Prostate gland (tissue), 2 donors: Measurements from ENCODE around the gene LRBA. TPM values are rescaled to one million over a fixed set of nuclear protein-coding genes. Genes with fewer than 3 reads are reported as not detected.

Experiments used
- DNase-seq: peaks from one replicate; pipeline ENCODE4 v3.0.0-alpha.2; 2019; ENCODE audit warnings: low spot score
- H3K27ac ChIP-seq, 2 donors: fragments of 200-600 bp; sonication (generic); 2 replicates each; pipeline ENCODE4 v1.5.1; 2017 to 2019
- H3K27me3 ChIP-seq: fragments of 200-600 bp; sonication (generic); replicated peaks from 2 replicates; pipeline ENCODE4 v1.5.1; 2019; ENCODE audit not compliant: insufficient read depth
- H3K36me3 ChIP-seq, 2 donors: fragments of 200-600 bp; sonication (generic); 1 replicate in 1 of 2; 2 replicates in 1 of 2; pipeline versions ENCODE4 v1.5.1 to v1.8.1; 2017 to 2019
- H3K4me1 ChIP-seq: fragments of 200-600 bp; sonication (generic); replicated peaks from 2 replicates; pipeline ENCODE4 v1.5.1; 2019
- H3K4me3 ChIP-seq, 2 donors: fragments of 200-600 bp; sonication (generic); 2 replicates each; pipeline ENCODE4 v1.5.1; 2017 to 2019
- H3K9me3 ChIP-seq: fragments of 200-600 bp; sonication (generic); 2 replicates; pipeline ENCODE4 v1.5.1; 2017
- POLR2A ChIP-seq: fragments of 450-650 bp; IDR thresholded peaks from one replicate; pipeline ENCODE4 v1.6.1; 2016; ENCODE audit warnings: antibody characterized with exemption, mild to moderate bottlenecking
- POLR2AphosphoS5 ChIP-seq: sonication (generic); formaldehyde crosslinking; IDR thresholded peaks from one replicate; pipeline ENCODE4 v1.6.1; 2017; ENCODE audit warnings: antibody characterized with exemption
- WGBS: methylation state at CpG from one replicate; pipeline ENCODE4 v1.1.5; 2018; 5-methylcytosine and 5-hydroxymethylcytosine counted together
- intact Hi-C: fragments of 100-400 bp; cut with DNase I; formaldehyde crosslinking; loops from one replicate; pipeline ENCODE4 v1.14.2; 2022
- total RNA-seq, 2 donors: library from RNA; depleted of rRNA; stranded (reverse); fragments of >200 nt; gene quantifications; one replicate each; pipeline ENCODE4 v1.1.0, GENCODE V29; 2016
- TF ChIP-seq, protein P1 (sequence below), 4 experiments: fragments of 200-600 bp in 2 of 4; fragments of 450-650 bp in 2 of 4; sonication (generic) in 2 of 4; IDR thresholded peaks; 1 replicate in 3 of 4; 2 replicates in 1 of 4; pipeline ENCODE4 v1.5.1; 2016 to 2019; ENCODE audit warnings: antibody characterized with exemption in 4 of 4, mild to moderate bottlenecking in 2 of 4, moderate library complexity in 2 of 4

The LRBA gene
- total RNA-seq, 2 donors from 2014 or later: 69.8 to 79.8 TPM

DNA sequence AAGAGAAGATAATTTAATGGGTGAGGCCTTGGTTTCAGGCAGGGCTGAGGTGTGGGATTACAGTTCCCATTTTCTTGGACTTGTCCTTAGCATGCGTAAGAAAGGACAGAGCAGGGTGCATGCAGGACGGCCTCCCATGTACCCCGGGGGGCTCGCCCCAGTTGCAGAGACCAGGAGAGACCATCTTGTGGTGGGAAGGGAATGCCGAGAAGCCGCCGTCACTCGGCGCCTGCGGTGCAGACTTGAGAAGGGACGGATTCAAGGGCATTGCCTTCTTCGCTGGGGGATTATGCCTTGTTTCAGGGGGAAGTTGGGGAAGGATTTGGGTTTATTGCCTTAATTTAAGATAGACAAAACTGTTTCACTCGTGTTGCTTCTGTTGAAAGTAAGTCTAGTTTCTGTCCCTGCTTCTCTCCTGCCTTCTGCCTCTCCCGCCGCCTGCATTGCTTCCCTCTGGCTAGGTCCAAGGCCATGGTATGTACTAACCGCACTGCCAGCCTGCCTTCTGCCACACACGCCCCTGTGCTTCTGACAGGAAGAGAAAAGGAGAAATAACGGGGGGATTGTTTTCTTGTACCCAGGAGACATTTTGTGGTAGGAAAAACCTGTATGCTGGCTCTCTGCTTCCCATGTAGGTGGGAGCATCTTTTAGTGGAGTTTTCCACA, 761.0 kb downstream of the LRBA start:
- Histone ChIP-seq H3K9me3 (no peaks in the 10 kb centered on the region), H3K27me3 (no peaks in the 10 kb centered on the region), H3K27ac (no peak overlapping the region), H3K4me1 (no peaks in the 10 kb centered on the region), H3K36me3 (no peaks in the 10 kb centered on the region), H3K4me3 (no peak overlapping the region)
- TF ChIP-seq POLR2A (no peak), POLR2AphosphoS5 (no peak)
- TF ChIP-seq, protein P1, sequence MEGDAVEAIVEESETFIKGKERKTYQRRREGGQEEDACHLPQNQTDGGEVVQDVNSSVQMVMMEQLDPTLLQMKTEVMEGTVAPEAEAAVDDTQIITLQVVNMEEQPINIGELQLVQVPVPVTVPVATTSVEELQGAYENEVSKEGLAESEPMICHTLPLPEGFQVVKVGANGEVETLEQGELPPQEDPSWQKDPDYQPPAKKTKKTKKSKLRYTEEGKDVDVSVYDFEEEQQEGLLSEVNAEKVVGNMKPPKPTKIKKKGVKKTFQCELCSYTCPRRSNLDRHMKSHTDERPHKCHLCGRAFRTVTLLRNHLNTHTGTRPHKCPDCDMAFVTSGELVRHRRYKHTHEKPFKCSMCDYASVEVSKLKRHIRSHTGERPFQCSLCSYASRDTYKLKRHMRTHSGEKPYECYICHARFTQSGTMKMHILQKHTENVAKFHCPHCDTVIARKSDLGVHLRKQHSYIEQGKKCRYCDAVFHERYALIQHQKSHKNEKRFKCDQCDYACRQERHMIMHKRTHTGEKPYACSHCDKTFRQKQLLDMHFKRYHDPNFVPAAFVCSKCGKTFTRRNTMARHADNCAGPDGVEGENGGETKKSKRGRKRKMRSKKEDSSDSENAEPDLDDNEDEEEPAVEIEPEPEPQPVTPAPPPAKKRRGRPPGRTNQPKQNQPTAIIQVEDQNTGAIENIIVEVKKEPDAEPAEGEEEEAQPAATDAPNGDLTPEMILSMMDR (IDR thresholded peaks at IDR 0.05): no peak
- DNase-seq: no peak
- intact Hi-C loops: no loop called here
- 93% methylated on average over 18 of the region's 18 CpGs for WGBS

- 95% methylated on average over 11 of the region's 11 CpGs for WGBS
- no peak for TF ChIP-seq POLR2AphosphoS5
- no peak for TF ChIP-seq POLR2A
- TF ChIP-seq, protein P1 (IDR thresholded peaks at IDR 0.05): no peak
- Histone ChIP-seq H3K27ac (no peak overlapping the region), H3K4me1 (no peaks in the 10 kb centered on the region), H3K27me3 (no peaks in the 10 kb centered on the region), H3K36me3 (no peaks in the 10 kb centered on the region), H3K4me3 (no peak overlapping the region), H3K9me3 (no peaks in the 10 kb centered on the region)
- no peak for DNase-seq
- intact Hi-C loops: no loop called here
Observed at GRCh38 chr4:150253416-150253815, 761.7 kb downstream of the LRBA start.

DNA sequence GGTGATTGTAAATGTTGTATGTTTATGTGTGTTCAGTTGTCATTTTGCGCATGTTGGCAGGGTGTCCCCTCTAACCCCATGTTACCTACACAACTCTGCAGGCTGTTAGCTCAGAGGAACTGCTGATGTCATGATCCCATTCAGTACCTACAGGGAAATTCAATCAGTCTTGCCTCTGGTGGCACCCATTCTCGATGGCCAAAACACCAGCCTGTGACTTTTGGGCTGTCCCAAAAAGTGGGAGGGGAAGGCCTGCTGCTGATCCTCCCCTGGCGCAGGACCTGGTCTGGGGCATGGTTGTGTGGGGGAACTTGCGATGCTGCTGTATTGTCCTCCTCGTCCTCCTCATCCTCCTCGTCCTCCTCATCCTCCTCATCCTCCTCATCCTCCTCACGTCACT, 762.3 kb downstream of the LRBA start:
- no peaks in the 10 kb centered on the region for H3K36me3 ChIP-seq
- WGBS: 93% methylated on average over 7 of the region's 7 CpGs

DNA sequence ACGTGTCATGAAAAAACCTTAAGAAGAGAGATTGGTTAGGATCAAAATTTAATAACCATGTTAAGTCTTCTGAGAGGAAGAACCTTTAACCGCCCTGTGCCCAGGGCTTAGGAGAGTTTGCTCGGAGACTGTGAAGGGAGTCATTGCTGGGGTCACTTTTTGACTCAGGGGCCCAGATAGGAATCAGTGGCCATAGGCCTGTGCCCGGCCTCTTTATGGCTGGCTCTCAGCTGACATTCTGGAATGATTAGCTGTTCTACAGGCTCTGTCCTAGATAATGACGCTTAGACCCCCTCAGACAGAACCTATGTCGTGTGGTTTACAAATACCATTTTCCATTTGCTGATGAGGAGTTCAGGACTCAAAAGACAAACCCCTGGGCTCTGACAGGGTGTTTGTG, 762.8 kb downstream of the LRBA start:
- Histone ChIP-seq H3K27ac (no peak overlapping the region), H3K4me1 (no peaks in the 10 kb centered on the region), H3K27me3 (no peaks in the 10 kb centered on the region), H3K36me3 (no peaks in the 10 kb centered on the region), H3K4me3 (no peak overlapping the region), H3K9me3 (no peaks in the 10 kb centered on the region)
- 83% methylated on average over 6 of the region's 6 CpGs for whole genome bisulfite sequencing
- no peak for DNase-seq
- intact Hi-C loops: no loop called here
- TF ChIP-seq POLR2A: no peak
- TF ChIP-seq, protein P1 (IDR thresholded peaks at IDR 0.05): no peak
- TF ChIP-seq POLR2AphosphoS5: no peak

More for the DNA sequence above, 762.3 kb downstream of the LRBA start:
- no peak for TF ChIP-seq POLR2AphosphoS5
- TF ChIP-seq POLR2A: no peak
- TF ChIP-seq, protein P1 (IDR thresholded peaks at IDR 0.05): no peak
- intact Hi-C loops: no loop called here
- Histone ChIP-seq H3K4me1 (no peaks in the 10 kb centered on the region), H3K27me3 (no peaks in the 10 kb centered on the region), H3K9me3 (no peaks in the 10 kb centered on the region), H3K4me3 (no peak overlapping the region), H3K27ac (no peak overlapping the region)
- no peak for DNase-seq

GRCh38 chr4:150251752-150252190, 763.3 kb downstream of the LRBA start:
- no peak overlapping the region for H3K4me3 ChIP-seq
- intact Hi-C loops: no loop called here
- H3K27me3 ChIP-seq: no peaks in the 10 kb centered on the region
- TF ChIP-seq, protein P1 (IDR thresholded peaks at IDR 0.05): no peak
- H3K9me3 ChIP-seq: no peaks in the 10 kb centered on the region
- no peak for DNase-seq
- H3K4me1 ChIP-seq: no peaks in the 10 kb centered on the region
- no peak overlapping the region for H3K27ac ChIP-seq
- H3K36me3 ChIP-seq: no peaks in the 10 kb centered on the region
- 62% methylated on average over 7 of the region's 7 CpGs for WGBS
